Inferior parietal cortex (tissue), 1 donor: ENCODE data around the gene FLOT1.
A peak's percentile ranks its signal among the peaks of the same experiment; 100 is the strongest.

Source experiments
- DNase-seq: peaks from one replicate; pipeline ENCODE4 v3.0.0-alpha.2; 2016; ENCODE audit errors: extremely low spot score

Gene FLOT1

GRCh38 chr6:30742316-30743098 is at the start of gene FLOT1:
TSS of gene FLOT1 (minus strand) at chr6:30742687. CDS start at chr6:30742189, 498 bp downstream.
- peak; percentile 82 for DNase-seq

GRCh38 chr6:30790724-30791383 is 48.4 kb upstream of the FLOT1 start:
- no peak for DNase-seq

GRCh38 chr6:30789606-30790005 is 47.1 kb upstream of the FLOT1 start:
- DNase-seq = no peak

- DNase-seq = no peak
These were observed 45.5 kb upstream of the FLOT1 start for GRCh38 chr6:30787954-30788353.

DNA sequence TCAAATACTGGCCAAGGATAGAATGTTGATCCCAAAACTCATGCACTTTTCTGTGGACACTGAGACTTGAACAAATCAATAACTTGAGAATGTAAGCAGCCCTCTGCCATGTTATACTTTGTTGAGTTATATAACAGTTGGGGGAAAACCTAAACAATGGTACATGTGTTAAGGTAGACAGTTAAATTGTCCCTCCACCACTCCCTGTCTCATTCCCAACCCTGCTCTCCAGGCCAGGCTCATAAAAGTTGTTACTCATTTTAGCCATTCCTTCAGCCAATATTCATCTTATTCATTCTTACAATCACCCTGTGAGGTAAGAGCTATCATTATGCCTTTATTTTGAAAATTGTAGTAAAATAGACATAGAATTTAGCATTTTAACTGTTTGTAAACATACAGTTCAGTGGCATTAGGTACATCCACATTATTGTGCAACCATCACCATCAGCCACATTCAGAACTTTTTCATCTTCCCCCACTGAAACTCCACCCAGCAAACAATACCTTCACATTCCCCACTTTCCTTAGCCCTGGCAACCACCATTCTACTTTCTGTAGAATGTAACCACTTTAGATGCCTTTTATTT is 40.0 kb upstream of the FLOT1 start:
- no peak for DNase-seq

- DNase-seq = peak; percentile 94
These were observed 39.4 kb upstream of the FLOT1 start for GRCh38 chr6:30781743-30782424.

DNA sequence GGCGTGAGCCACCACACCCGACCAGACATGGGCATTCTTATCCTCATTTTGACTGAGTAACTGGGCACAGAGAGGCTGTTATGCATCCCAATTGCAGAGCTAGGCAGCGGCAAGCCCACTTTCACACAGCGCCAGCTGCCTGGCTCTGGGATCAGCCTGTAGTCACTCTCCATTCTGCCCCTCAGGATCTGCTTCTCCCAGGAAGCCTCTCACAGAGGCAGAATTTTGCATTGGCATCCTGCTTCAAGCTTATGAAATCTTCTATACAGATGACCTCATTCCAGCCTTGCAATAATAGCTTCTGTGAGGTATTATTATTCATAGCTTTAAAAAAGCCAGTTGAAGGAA is 38.9 kb upstream of the FLOT1 start:
- DNase-seq = no peak

GRCh38 chr6:30780642-30780920 is 38.1 kb upstream of the FLOT1 start:
- DNase-seq = no peak

DNA sequence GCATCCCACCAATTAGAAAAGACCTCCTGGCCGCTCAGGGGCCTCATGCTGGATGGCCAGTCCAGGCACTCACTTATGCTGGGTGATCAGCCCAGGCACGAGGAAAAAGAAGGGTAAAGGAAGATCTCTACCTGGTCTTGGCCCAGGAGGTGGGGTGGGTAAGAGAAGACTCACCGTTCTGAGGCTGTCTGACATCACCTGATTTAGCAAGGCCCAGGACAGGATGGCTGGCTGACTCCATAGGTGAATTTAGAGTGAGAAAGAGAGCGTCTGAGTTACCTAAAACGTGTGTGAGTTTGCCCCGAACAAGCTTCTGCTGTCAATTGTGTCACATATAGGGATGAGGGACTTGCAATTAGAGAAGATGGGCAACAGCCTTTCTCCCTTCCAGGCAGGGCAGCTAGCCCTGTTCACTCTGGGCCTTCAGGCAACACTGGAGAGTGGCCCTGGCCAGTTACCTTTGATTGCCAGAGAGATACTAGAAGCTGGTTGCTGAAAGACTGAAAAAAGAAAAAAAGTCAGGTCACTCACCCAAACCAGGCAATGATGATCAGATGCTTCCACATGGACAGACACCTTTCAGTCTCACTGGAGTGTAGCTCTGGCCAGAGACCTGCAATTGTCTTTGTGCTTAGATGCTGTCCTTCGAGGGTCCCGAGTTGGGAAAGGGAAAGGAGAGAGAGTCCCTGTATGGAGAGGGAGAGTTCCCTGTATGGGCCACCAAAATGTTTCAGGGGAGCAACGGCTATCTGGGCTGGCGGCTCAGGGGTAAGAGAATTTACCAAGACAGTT is 37.6 kb upstream of the FLOT1 start:
- no peak for DNase-seq

DNA sequence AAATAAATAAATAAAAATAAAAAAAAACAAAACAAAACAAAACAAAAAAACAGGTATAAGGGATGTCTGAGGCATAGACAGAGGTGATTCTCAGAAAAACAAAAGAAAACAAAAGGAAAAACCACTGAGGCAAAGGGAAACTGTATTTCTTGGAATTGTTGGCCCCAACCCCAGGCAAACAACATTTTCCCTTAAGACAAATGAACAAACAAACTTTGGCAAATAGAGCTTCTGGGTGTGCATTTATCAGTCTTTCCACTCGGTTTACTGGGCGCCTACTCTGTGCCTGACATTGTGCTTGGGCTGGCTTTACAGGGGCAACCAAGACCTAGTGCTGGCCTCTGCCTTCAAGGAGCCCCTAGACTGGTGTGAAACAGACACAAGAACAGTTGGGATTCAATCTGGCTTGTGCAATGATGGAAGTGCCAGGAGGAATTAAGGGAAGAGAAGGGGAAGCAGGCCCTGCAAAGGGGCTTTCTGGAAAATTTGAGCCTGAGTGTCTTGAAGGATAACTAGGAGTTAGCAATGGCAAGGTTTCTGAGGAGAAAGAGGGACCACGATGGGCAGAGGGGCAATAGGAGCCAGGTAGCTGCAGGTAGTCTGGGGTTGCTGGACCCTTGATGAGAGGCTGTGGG is 35.6 kb upstream of the FLOT1 start:
- DNase-seq = no peak

GRCh38 chr6:30777155-30777485 is 34.6 kb upstream of the FLOT1 start:
- no peak for DNase-seq

GRCh38 chr6:30776390-30777154 is 34.1 kb upstream of the FLOT1 start:
- DNase-seq = no peak

DNA sequence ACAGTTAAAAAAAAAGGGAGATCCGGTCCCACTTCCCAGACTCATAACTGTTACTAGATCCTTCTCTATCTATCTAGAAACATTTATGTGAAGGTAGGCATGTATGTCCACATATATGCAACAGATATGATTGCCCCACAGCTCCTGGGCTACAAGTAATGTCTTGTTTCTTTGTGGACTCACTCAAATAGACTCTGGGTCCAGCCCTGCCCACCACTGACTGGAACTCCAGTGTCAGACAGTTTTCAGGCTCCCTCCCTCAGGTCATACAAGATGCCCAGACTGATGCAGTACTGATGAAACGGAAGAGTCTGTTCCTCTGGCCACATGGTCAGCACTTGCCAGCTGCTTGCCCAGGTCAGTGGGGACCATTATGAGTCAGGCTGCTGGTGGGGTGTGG is 32.6 kb upstream of the FLOT1 start:
- no peak for DNase-seq

DNA sequence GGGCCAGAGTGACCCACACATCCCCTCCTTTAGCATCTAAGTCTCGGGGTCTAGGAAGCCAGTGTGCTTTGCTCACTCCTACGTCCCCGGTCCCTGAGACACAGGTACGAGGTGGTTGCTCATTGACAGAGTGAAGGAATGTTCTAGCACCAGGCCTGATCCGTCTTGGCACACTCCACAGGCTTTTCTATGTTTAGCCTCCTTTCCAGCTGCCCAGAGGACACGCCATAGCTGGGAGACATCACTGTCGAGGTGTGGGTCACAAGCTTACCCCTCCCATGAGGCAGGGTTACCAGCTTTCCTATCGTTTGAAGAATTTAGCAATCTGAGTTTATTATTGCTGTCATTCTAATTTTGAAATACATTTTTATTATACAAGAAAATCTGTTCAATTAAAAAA is 32.2 kb upstream of the FLOT1 start:
- no peak for DNase-seq

GRCh38 chr6:30770592-30770991 is 28.1 kb upstream of the FLOT1 start:
- DNase-seq = no peak

GRCh38 chr6:30769853-30770524 is 27.5 kb upstream of the FLOT1 start:
- DNase-seq = no peak

GRCh38 chr6:30769088-30769852 is 26.8 kb upstream of the FLOT1 start:
- DNase-seq = peak; percentile 35

DNA sequence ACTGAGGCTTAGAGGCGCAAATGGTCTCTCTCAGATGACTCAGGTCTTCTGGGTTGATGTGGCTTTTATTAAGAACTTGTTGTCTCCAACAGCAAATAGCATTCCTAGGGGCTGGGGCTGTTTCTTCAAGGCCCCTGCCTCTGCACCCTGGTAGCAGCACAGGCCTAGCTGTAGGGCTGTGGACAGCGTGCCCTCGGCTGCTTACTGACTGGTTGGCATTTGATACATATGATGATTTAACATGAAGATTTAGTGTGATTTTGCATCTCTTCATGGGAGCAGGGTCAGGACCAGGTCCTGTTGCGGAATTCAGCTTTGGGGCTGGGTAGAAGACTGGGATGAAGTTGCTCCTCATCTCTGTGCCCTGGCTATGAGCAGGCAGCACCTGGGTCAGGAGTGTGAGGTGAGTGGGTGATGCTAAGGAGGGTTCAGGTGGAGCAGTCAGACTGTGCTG is 26.2 kb upstream of the FLOT1 start:
- no peak for DNase-seq

DNA sequence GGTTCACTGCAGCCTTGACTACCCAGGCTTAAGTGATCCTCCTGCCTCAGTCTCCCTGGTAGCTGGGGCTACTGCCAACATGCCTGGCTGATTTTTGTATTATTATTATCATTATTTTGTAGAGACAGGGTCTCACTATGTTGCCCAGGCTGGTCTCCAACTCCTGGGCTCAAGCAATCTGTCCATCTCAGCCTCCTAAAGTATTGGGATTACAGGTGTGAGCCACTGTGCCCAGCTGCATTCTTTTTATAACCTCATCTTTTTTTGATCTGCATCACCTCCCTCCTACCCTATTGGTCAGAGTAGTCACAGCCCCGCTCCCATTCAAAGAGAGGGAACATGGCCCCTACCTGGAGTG is 25.4 kb upstream of the FLOT1 start:
- DNase-seq = no peak
